Measurements from ENCODE around the gene PFN3.

GRCh38 chr5:177368869-177369644 is 31.4 kb downstream of the PFN3 start:
- TF ChIP-seq CTCF (IDR thresholded peaks at IDR 0.05) = peak in 1 of 3 experiments; percentile 12
- no peak for TF ChIP-seq POLR2A (IDR thresholded peaks at IDR 0.05)
- no peak for TF ChIP-seq POLR2AphosphoS5 (IDR thresholded peaks at IDR 0.05; ENCODE audit: insufficient read depth in 1 of 2, low read depth in 1 of 2)

Data from vagina (tissue), 2 donors.